ENCODE results near the gene SUV39H1. TPM values are rescaled to one million over a fixed set of nuclear protein-coding genes. Genes with fewer than 3 reads are reported as not detected.

SUV39H1 gene
- polyA plus RNA-seq, 2 donors, result 5.6 to 5.8 TPM

DNA sequence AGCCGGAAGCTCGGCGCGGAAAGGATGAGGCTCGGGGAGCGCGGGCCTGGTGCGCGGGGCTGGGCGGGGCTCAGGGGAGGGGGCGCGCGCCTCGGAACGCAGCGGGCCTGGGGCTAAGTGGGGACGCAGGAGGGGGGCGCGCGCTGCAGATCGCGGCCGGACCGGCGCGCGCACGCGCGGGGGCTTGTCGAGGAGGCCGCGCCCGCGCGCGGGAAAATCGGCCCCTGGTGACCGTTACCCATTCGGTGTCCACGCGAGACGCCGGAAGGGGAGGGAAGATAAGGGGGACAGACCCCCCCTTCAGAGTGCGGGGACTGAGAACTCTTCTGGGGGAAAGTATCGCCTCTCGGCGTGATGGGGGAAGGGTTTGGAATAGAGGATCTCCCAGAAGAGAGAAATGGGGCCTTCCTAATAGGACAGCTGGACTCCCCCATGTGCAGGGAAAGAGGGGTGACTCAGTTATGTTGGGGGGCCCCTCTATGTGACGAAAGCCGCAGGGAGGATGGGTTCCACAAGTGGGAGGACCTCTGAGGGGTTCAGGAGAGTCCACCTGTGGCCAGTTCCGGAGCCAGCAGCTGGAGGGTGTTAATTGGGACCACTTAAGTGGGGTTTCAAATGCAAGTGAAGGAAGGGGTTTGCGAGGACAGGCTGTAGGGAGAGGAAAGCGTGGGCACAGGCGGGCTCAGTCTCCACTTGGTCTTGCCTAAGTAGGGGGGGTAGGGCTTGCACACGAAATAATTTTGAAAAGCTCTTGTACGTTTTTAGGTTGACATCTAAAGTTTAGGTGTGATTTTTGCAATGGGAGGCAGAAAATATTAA lies 584 bp downstream of the SUV39H1 start:
- Histone ChIP-seq H3K36me3 (ENCODE audit: control insufficient read depth in 2 of 2, insufficient read depth in 2 of 2, low read length in 1 of 2) (peaks cover 0 to 18% of the 10 kb centered on the region in 2 donors), H3K27ac (ENCODE audit: low read depth in 2 of 2, low read length in 1 of 2) (peak overlapping the region; percentile 30 to 63), H3K4me3 (ENCODE audit: low read depth in 1 of 2, low read length in 2 of 2) (peak overlapping the region; percentile 59 to 60), H3K9me3 (ENCODE audit: control insufficient read depth in 2 of 2, insufficient read depth in 1 of 2, low read depth in 1 of 2, low read length in 1 of 2) (no peaks in the 10 kb centered on the region), H3K27me3 (ENCODE audit: control insufficient read depth in 1 of 2, insufficient read depth in 2 of 2, low read length in 2 of 2) (no peaks in the 10 kb centered on the region), H3K4me1 (ENCODE audit: control insufficient read depth in 2 of 2, insufficient read depth in 2 of 2, low read length in 1 of 2) (peaks cover 0 to 8% of the 10 kb centered on the region in 2 donors)
- 1 to 37% methylated on average over 46 to 56 of the region's 56 CpGs for WGBS, 2 donors

GRCh38 chrX:48698306-48698705 lies 1.8 kb downstream of the SUV39H1 start:
- Histone ChIP-seq H3K27me3 (ENCODE audit: control insufficient read depth in 1 of 2, insufficient read depth in 2 of 2, low read length in 2 of 2) (no peaks in the 10 kb centered on the region), H3K4me3 (ENCODE audit: low read depth in 1 of 2, low read length in 2 of 2) (no peak overlapping the region), H3K27ac (ENCODE audit: low read depth in 2 of 2, low read length in 1 of 2) (no peak overlapping the region), H3K36me3 (ENCODE audit: control insufficient read depth in 2 of 2, insufficient read depth in 2 of 2, low read length in 1 of 2) (peaks cover 0 to 24% of the 10 kb centered on the region in 2 donors), H3K4me1 (ENCODE audit: control insufficient read depth in 2 of 2, insufficient read depth in 2 of 2, low read length in 1 of 2) (peaks cover 0 to 8% of the 10 kb centered on the region in 2 donors), H3K9me3 (ENCODE audit: control insufficient read depth in 2 of 2, insufficient read depth in 1 of 2, low read depth in 1 of 2, low read length in 1 of 2) (no peaks in the 10 kb centered on the region)
- 73 to 77% methylated on average over 5 of the region's 5 CpGs for WGBS, 2 donors

DNA sequence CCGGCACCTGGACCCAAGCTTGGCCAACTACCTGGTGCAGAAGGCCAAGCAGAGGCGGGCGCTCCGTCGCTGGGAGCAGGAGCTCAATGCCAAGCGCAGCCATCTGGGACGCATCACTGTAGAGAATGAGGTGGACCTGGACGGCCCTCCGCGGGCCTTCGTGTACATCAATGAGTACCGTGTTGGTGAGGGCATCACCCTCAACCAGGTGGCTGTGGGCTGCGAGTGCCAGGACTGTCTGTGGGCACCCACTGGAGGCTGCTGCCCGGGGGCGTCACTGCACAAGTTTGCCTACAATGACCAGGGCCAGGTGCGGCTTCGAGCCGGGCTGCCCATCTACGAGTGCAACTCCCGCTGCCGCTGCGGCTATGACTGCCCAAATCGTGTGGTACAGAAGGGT lies 3.7 kb downstream of the SUV39H1 start:
- Histone ChIP-seq H3K4me1 (ENCODE audit: control insufficient read depth in 2 of 2, insufficient read depth in 2 of 2, low read length in 1 of 2) (peaks cover 0 to 12% of the 10 kb centered on the region in 2 donors), H3K27me3 (ENCODE audit: control insufficient read depth in 1 of 2, insufficient read depth in 2 of 2, low read length in 2 of 2) (no peaks in the 10 kb centered on the region), H3K4me3 (ENCODE audit: low read depth in 1 of 2, low read length in 2 of 2) (no peak overlapping the region), H3K9me3 (ENCODE audit: control insufficient read depth in 2 of 2, insufficient read depth in 1 of 2, low read depth in 1 of 2, low read length in 1 of 2) (no peaks in the 10 kb centered on the region), H3K36me3 (ENCODE audit: control insufficient read depth in 2 of 2, insufficient read depth in 2 of 2, low read length in 1 of 2) (peaks cover 0 to 24% of the 10 kb centered on the region in 2 donors), H3K27ac (ENCODE audit: low read depth in 2 of 2, low read length in 1 of 2) (no peak overlapping the region)
- WGBS, 2 donors, result 95 to 96% methylated on average over 23 of the region's 23 CpGs

GRCh38 chrX:48700951-48701653 lies 4.6 kb downstream of the SUV39H1 start:
- Histone ChIP-seq H3K36me3 (ENCODE audit: control insufficient read depth in 2 of 2, insufficient read depth in 2 of 2, low read length in 1 of 2) (peaks cover 0 to 25% of the 10 kb centered on the region in 2 donors), H3K9me3 (ENCODE audit: control insufficient read depth in 2 of 2, insufficient read depth in 1 of 2, low read depth in 1 of 2, low read length in 1 of 2) (no peaks in the 10 kb centered on the region), H3K27ac (ENCODE audit: low read depth in 2 of 2, low read length in 1 of 2) (no peak overlapping the region), H3K4me1 (ENCODE audit: control insufficient read depth in 2 of 2, insufficient read depth in 2 of 2, low read length in 1 of 2) (peaks cover 0 to 6% of the 10 kb centered on the region in 2 donors), H3K4me3 (ENCODE audit: low read depth in 1 of 2, low read length in 2 of 2) (no peak overlapping the region), H3K27me3 (ENCODE audit: control insufficient read depth in 1 of 2, insufficient read depth in 2 of 2, low read length in 2 of 2) (no peaks in the 10 kb centered on the region)
- 66 to 93% methylated on average over 3 of the region's 3 CpGs for WGBS, 2 donors

- H3K27ac ChIP-seq (ENCODE audit: low read depth in 2 of 2, low read length in 1 of 2), result no peak overlapping the region
- no peaks in the 10 kb centered on the region for H3K27me3 ChIP-seq (ENCODE audit: control insufficient read depth in 1 of 2, insufficient read depth in 2 of 2, low read length in 2 of 2)
- H3K9me3 ChIP-seq (ENCODE audit: control insufficient read depth in 2 of 2, insufficient read depth in 1 of 2, low read depth in 1 of 2, low read length in 1 of 2), result no peaks in the 10 kb centered on the region
- peaks cover 0 to 6% of the 10 kb centered on the region in 2 donors for H3K4me1 ChIP-seq (ENCODE audit: control insufficient read depth in 2 of 2, insufficient read depth in 2 of 2, low read length in 1 of 2)
- H3K4me3 ChIP-seq (ENCODE audit: low read depth in 1 of 2, low read length in 2 of 2), result no peak overlapping the region
- WGBS, 2 donors, result 52 to 77% methylated on average over 2 of the region's 2 CpGs
- peaks cover 0 to 26% of the 10 kb centered on the region in 2 donors for H3K36me3 ChIP-seq (ENCODE audit: control insufficient read depth in 2 of 2, insufficient read depth in 2 of 2, low read length in 1 of 2)
These were observed 5.5 kb downstream of the SUV39H1 start for GRCh38 chrX:48702032-48702431.

DNA sequence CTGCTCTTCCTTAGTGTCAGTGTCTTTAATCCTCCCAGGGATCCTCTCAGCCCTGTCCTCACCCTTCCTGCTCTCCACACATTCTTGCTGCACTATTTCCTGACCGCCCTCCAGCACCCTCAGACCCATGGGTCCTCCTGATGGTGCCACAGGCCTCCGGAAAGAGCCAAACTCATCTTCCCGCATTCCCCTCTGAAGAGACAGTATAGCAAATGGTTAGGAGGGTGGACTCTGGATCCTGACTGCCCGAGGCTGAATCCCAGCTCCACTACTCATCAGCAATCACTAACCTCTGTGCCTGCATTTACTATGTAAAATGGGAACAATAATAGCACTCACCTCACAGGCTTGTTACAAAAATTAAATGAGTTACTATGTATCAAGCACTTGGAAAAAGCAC lies 6.2 kb downstream of the SUV39H1 start:
- no peaks in the 10 kb centered on the region for H3K27me3 ChIP-seq (ENCODE audit: control insufficient read depth in 1 of 2, insufficient read depth in 2 of 2, low read length in 2 of 2)
- H3K27ac ChIP-seq (ENCODE audit: low read depth in 2 of 2, low read length in 1 of 2), result no peak overlapping the region
- H3K36me3 ChIP-seq (ENCODE audit: control insufficient read depth in 2 of 2, insufficient read depth in 2 of 2, low read length in 1 of 2), result peaks cover 0 to 26% of the 10 kb centered on the region in 2 donors
- no peaks in the 10 kb centered on the region for H3K9me3 ChIP-seq (ENCODE audit: control insufficient read depth in 2 of 2, insufficient read depth in 1 of 2, low read depth in 1 of 2, low read length in 1 of 2)
- whole genome bisulfite sequencing, 2 donors, result 72 to 80% methylated on average over 4 of the region's 4 CpGs
- no peak overlapping the region for H3K4me3 ChIP-seq (ENCODE audit: low read depth in 1 of 2, low read length in 2 of 2)
- H3K4me1 ChIP-seq (ENCODE audit: control insufficient read depth in 2 of 2, insufficient read depth in 2 of 2, low read length in 1 of 2), result peaks cover 0 to 6% of the 10 kb centered on the region in 2 donors

DNA sequence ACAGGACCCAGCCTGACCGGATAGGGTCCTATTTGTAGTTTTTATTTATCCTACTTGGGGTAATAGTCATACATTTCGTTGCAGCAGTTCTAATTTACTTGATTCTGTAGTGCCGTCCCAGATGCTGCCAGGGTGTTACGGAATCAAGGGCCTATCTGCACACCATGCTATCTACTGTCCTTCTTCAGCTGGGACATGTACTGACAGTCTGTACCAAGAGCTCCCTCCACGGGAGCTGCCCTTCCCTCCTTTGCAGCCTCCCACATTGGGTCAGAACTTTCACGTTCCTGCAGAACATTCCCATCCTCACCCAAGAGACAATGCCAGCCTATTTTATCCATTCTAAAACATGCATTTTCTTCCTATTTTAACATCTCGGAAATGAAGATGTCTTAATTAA lies 6.7 kb downstream of the SUV39H1 start:
- H3K9me3 ChIP-seq (ENCODE audit: control insufficient read depth in 2 of 2, insufficient read depth in 1 of 2, low read depth in 1 of 2, low read length in 1 of 2), result no peaks in the 10 kb centered on the region
- H3K4me1 ChIP-seq (ENCODE audit: control insufficient read depth in 2 of 2, insufficient read depth in 2 of 2, low read length in 1 of 2), result peaks cover 0 to 6% of the 10 kb centered on the region in 2 donors
- no peak overlapping the region for H3K4me3 ChIP-seq (ENCODE audit: low read depth in 1 of 2, low read length in 2 of 2)
- 75 to 77% methylated on average over 7 of the region's 7 CpGs for WGBS, 2 donors
- H3K36me3 ChIP-seq (ENCODE audit: control insufficient read depth in 2 of 2, insufficient read depth in 2 of 2, low read length in 1 of 2), result peaks cover 0 to 26% of the 10 kb centered on the region in 2 donors
- H3K27ac ChIP-seq (ENCODE audit: low read depth in 2 of 2, low read length in 1 of 2), result no peak overlapping the region
- no peaks in the 10 kb centered on the region for H3K27me3 ChIP-seq (ENCODE audit: control insufficient read depth in 1 of 2, insufficient read depth in 2 of 2, low read length in 2 of 2)

- no peak overlapping the region for H3K4me3 ChIP-seq (ENCODE audit: low read depth in 1 of 2, low read length in 2 of 2)
- peak overlapping the region; percentile 67 to 70 for H3K27ac ChIP-seq (ENCODE audit: low read depth in 2 of 2, low read length in 1 of 2)
- WGBS, 2 donors, result 41 to 50% methylated on average over 4 of the region's 4 CpGs
- peaks cover 0 to 26% of the 10 kb centered on the region in 2 donors for H3K36me3 ChIP-seq (ENCODE audit: control insufficient read depth in 2 of 2, insufficient read depth in 2 of 2, low read length in 1 of 2)
- H3K27me3 ChIP-seq (ENCODE audit: control insufficient read depth in 1 of 2, insufficient read depth in 2 of 2, low read length in 2 of 2), result no peaks in the 10 kb centered on the region
- peaks cover 0 to 6% of the 10 kb centered on the region in 2 donors for H3K4me1 ChIP-seq (ENCODE audit: control insufficient read depth in 2 of 2, insufficient read depth in 2 of 2, low read length in 1 of 2)
- H3K9me3 ChIP-seq (ENCODE audit: control insufficient read depth in 2 of 2, insufficient read depth in 1 of 2, low read depth in 1 of 2, low read length in 1 of 2), result no peaks in the 10 kb centered on the region
These were observed 7.3 kb downstream of the SUV39H1 start for GRCh38 chrX:48703642-48704481.

- Histone ChIP-seq H3K27ac (ENCODE audit: low read depth in 2 of 2, low read length in 1 of 2) (no peak overlapping the region), H3K27me3 (ENCODE audit: control insufficient read depth in 1 of 2, insufficient read depth in 2 of 2, low read length in 2 of 2) (no peaks in the 10 kb centered on the region), H3K9me3 (ENCODE audit: control insufficient read depth in 2 of 2, insufficient read depth in 1 of 2, low read depth in 1 of 2, low read length in 1 of 2) (no peaks in the 10 kb centered on the region), H3K4me1 (ENCODE audit: control insufficient read depth in 2 of 2, insufficient read depth in 2 of 2, low read length in 1 of 2) (peaks cover 0 to 6% of the 10 kb centered on the region in 2 donors), H3K36me3 (ENCODE audit: control insufficient read depth in 2 of 2, insufficient read depth in 2 of 2, low read length in 1 of 2) (peaks cover 0 to 17% of the 10 kb centered on the region in 2 donors), H3K4me3 (ENCODE audit: low read depth in 1 of 2, low read length in 2 of 2) (no peak overlapping the region)
- 83 to 90% methylated on average over 12 of the region's 12 CpGs for WGBS, 2 donors
These were observed 9.3 kb downstream of the SUV39H1 start for GRCh38 chrX:48705871-48706270.
